ENCODE measurements around the gene SLC13A5. TPM values are rescaled to one million over a fixed set of nuclear protein-coding genes. Genes with fewer than 3 reads are reported as not detected.

The SLC13A5 gene
- total and polyA plus RNA-seq, 4 donors, result 0.10 to 0.36 TPM; not detected in 2

GRCh38 chr17:6675201-6675825, 37.9 kb downstream of the SLC13A5 start:
- Histone ChIP-seq H3K27me3 (ENCODE audit: control insufficient read depth in 1 of 2, insufficient read depth in 2 of 2, low read length in 1 of 2) (no peaks in the 10 kb centered on the region), H3K27ac (ENCODE audit: low read depth in 1 of 2, low read length in 2 of 2) (no peak overlapping the region), H3K4me1 (ENCODE audit: control insufficient read depth in 1 of 2, insufficient read depth in 2 of 2, low read length in 2 of 2) (no peaks in the 10 kb centered on the region), H3K9me3 (ENCODE audit: control insufficient read depth, low read length) (no peaks in the 10 kb centered on the region), H3K36me3 (ENCODE audit: control insufficient read depth in 1 of 2, insufficient read depth in 2 of 2, low read length in 1 of 2) (no peaks in the 10 kb centered on the region), H3K4me3 (ENCODE audit: low read length in 2 of 2) (no peak overlapping the region)
- DNase-seq (no peak), ATAC-seq (ENCODE audit: low FRiP score) (no peak)
- intact Hi-C loops (cut with DNase I), result no loop called here
- 70 to 73% methylated on average over 11 of the region's 11 CpGs for WGBS, 2 donors

GRCh38 chr17:6674586-6674985, 38.6 kb downstream of the SLC13A5 start:
- Histone ChIP-seq H3K27ac (ENCODE audit: low read depth in 1 of 2, low read length in 2 of 2) (no peak overlapping the region), H3K4me3 (ENCODE audit: low read length in 2 of 2) (no peak overlapping the region), H3K27me3 (ENCODE audit: control insufficient read depth in 1 of 2, insufficient read depth in 2 of 2, low read length in 1 of 2) (no peaks in the 10 kb centered on the region), H3K4me1 (ENCODE audit: control insufficient read depth in 1 of 2, insufficient read depth in 2 of 2, low read length in 2 of 2) (no peaks in the 10 kb centered on the region), H3K9me3 (ENCODE audit: control insufficient read depth, low read length) (no peaks in the 10 kb centered on the region), H3K36me3 (ENCODE audit: control insufficient read depth in 1 of 2, insufficient read depth in 2 of 2, low read length in 1 of 2) (no peaks in the 10 kb centered on the region)
- ATAC-seq (ENCODE audit: low FRiP score) (no peak), DNase-seq (no peak)
- intact Hi-C loops (cut with DNase I), result no loop called here
- 92% methylated on average over 13 of the region's 13 CpGs for WGBS, 2 donors

- H3K36me3 ChIP-seq (ENCODE audit: control insufficient read depth in 1 of 2, insufficient read depth in 2 of 2, low read length in 1 of 2), result no peaks in the 10 kb centered on the region
- H3K27me3 ChIP-seq (ENCODE audit: control insufficient read depth in 1 of 2, insufficient read depth in 2 of 2, low read length in 1 of 2), result no peaks in the 10 kb centered on the region
- H3K9me3 ChIP-seq (ENCODE audit: control insufficient read depth, low read length), result no peaks in the 10 kb centered on the region
- DNase-seq (no peak), ATAC-seq (ENCODE audit: low FRiP score) (no peak)
- intact Hi-C loops (cut with DNase I), result no loop called here
- WGBS, 2 donors, result 80 to 84% methylated on average over 7 of the region's 7 CpGs
- no peak overlapping the region for H3K4me3 ChIP-seq (ENCODE audit: low read length in 2 of 2)
- no peak overlapping the region for H3K27ac ChIP-seq (ENCODE audit: low read depth in 1 of 2, low read length in 2 of 2)
- no peaks in the 10 kb centered on the region for H3K4me1 ChIP-seq (ENCODE audit: control insufficient read depth in 1 of 2, insufficient read depth in 2 of 2, low read length in 2 of 2)
Measured at GRCh38 chr17:6671431-6671830, 41.7 kb downstream of the SLC13A5 start.

- Histone ChIP-seq H3K27me3 (ENCODE audit: control insufficient read depth in 1 of 2, insufficient read depth in 2 of 2, low read length in 1 of 2) (no peaks in the 10 kb centered on the region), H3K4me3 (ENCODE audit: low read length in 2 of 2) (no peak overlapping the region), H3K36me3 (ENCODE audit: control insufficient read depth in 1 of 2, insufficient read depth in 2 of 2, low read length in 1 of 2) (no peaks in the 10 kb centered on the region), H3K9me3 (ENCODE audit: control insufficient read depth, low read length) (no peaks in the 10 kb centered on the region), H3K4me1 (ENCODE audit: control insufficient read depth in 1 of 2, insufficient read depth in 2 of 2, low read length in 2 of 2) (no peaks in the 10 kb centered on the region), H3K27ac (ENCODE audit: low read depth in 1 of 2, low read length in 2 of 2) (no peak overlapping the region)
- DNase-seq (no peak), ATAC-seq (ENCODE audit: low FRiP score) (no peak)
- WGBS, 2 donors, result 63 to 82% methylated on average over 6 of the region's 6 CpGs
- intact Hi-C loops (cut with DNase I), result no loop called here
Measured at GRCh38 chr17:6670999-6671398, 42.2 kb downstream of the SLC13A5 start.

- WGBS, 2 donors, result 88 to 89% methylated on average over 8 of the region's 8 CpGs
- no peaks in the 10 kb centered on the region for H3K4me1 ChIP-seq (ENCODE audit: control insufficient read depth in 1 of 2, insufficient read depth in 2 of 2, low read length in 2 of 2)
- no peaks in the 10 kb centered on the region for H3K9me3 ChIP-seq (ENCODE audit: control insufficient read depth, low read length)
- H3K36me3 ChIP-seq (ENCODE audit: control insufficient read depth in 1 of 2, insufficient read depth in 2 of 2, low read length in 1 of 2), result no peaks in the 10 kb centered on the region
- intact Hi-C loops (cut with DNase I), result no loop called here
- no peaks in the 10 kb centered on the region for H3K27me3 ChIP-seq (ENCODE audit: control insufficient read depth in 1 of 2, insufficient read depth in 2 of 2, low read length in 1 of 2)
- no peak for ATAC-seq (ENCODE audit: low FRiP score)
- DNase-seq, result no peak
- H3K4me3 ChIP-seq (ENCODE audit: low read length in 2 of 2), result no peak overlapping the region
- H3K27ac ChIP-seq (ENCODE audit: low read depth in 1 of 2, low read length in 2 of 2), result no peak overlapping the region
Measured at GRCh38 chr17:6670571-6670970, 42.6 kb downstream of the SLC13A5 start.

GRCh38 chr17:6669479-6670212, 43.5 kb downstream of the SLC13A5 start:
- H3K4me3 ChIP-seq (ENCODE audit: low read length in 2 of 2), result no peak overlapping the region
- DNase-seq (no peak), ATAC-seq (ENCODE audit: low FRiP score) (no peak)
- 80% methylated on average over 10 of the region's 10 CpGs for WGBS, 2 donors
- intact Hi-C loops (cut with DNase I), result loop anchor here (10.0 kb wide), 2 partner anchors 175 to 335 kb away; no protein-coding TSS in a partner anchor
- no peaks in the 10 kb centered on the region for H3K4me1 ChIP-seq (ENCODE audit: control insufficient read depth in 1 of 2, insufficient read depth in 2 of 2, low read length in 2 of 2)
- no peak overlapping the region for H3K27ac ChIP-seq (ENCODE audit: low read depth in 1 of 2, low read length in 2 of 2)
- no peaks in the 10 kb centered on the region for H3K9me3 ChIP-seq (ENCODE audit: control insufficient read depth, low read length)
- no peaks in the 10 kb centered on the region for H3K27me3 ChIP-seq (ENCODE audit: control insufficient read depth in 1 of 2, insufficient read depth in 2 of 2, low read length in 1 of 2)
- no peaks in the 10 kb centered on the region for H3K36me3 ChIP-seq (ENCODE audit: control insufficient read depth in 1 of 2, insufficient read depth in 2 of 2, low read length in 1 of 2)

GRCh38 chr17:6668727-6669425, 44.3 kb downstream of the SLC13A5 start:
- Histone ChIP-seq H3K4me3 (ENCODE audit: low read length in 2 of 2) (no peak overlapping the region), H3K27me3 (ENCODE audit: control insufficient read depth in 1 of 2, insufficient read depth in 2 of 2, low read length in 1 of 2) (no peaks in the 10 kb centered on the region), H3K4me1 (ENCODE audit: control insufficient read depth in 1 of 2, insufficient read depth in 2 of 2, low read length in 2 of 2) (no peaks in the 10 kb centered on the region), H3K27ac (ENCODE audit: low read depth in 1 of 2, low read length in 2 of 2) (no peak overlapping the region), H3K9me3 (ENCODE audit: control insufficient read depth, low read length) (no peaks in the 10 kb centered on the region), H3K36me3 (ENCODE audit: control insufficient read depth in 1 of 2, insufficient read depth in 2 of 2, low read length in 1 of 2) (no peaks in the 10 kb centered on the region)
- DNase-seq (no peak), ATAC-seq (ENCODE audit: low FRiP score) (no peak)
- intact Hi-C loops (cut with DNase I), result loop anchor here (10.0 kb wide), 2 partner anchors 176 to 336 kb away; no protein-coding TSS in a partner anchor
- whole genome bisulfite sequencing, 2 donors, result 55 to 59% methylated on average over 14 of the region's 14 CpGs

GRCh38 chr17:6668219-6668618, 45.0 kb downstream of the SLC13A5 start:
- no peak overlapping the region for H3K27ac ChIP-seq (ENCODE audit: low read depth in 1 of 2, low read length in 2 of 2)
- DNase-seq (no peak), ATAC-seq (ENCODE audit: low FRiP score) (no peak)
- H3K27me3 ChIP-seq (ENCODE audit: control insufficient read depth in 1 of 2, insufficient read depth in 2 of 2, low read length in 1 of 2), result no peaks in the 10 kb centered on the region
- 66 to 74% methylated on average over 17 of the region's 17 CpGs for WGBS, 2 donors
- no peaks in the 10 kb centered on the region for H3K36me3 ChIP-seq (ENCODE audit: control insufficient read depth in 1 of 2, insufficient read depth in 2 of 2, low read length in 1 of 2)
- H3K4me1 ChIP-seq (ENCODE audit: control insufficient read depth in 1 of 2, insufficient read depth in 2 of 2, low read length in 2 of 2), result no peaks in the 10 kb centered on the region
- no peaks in the 10 kb centered on the region for H3K9me3 ChIP-seq (ENCODE audit: control insufficient read depth, low read length)
- intact Hi-C loops (cut with DNase I), result loop anchor here (10.0 kb wide), 2 partner anchors 177 to 337 kb away; no protein-coding TSS in a partner anchor
- H3K4me3 ChIP-seq (ENCODE audit: low read length in 2 of 2), result no peak overlapping the region
